Adrenal gland (tissue), 12 donors: ENCODE measurements around the gene IL1F10. TPM values are rescaled to one million over a fixed set of nuclear protein-coding genes. Genes with fewer than 3 reads are reported as not detected.

Experiments used
- DNase-seq, 7 donors: peaks; one replicate each; pipeline ENCODE4 v3.0.0-alpha.2; 2019 to 2020
- H3K27ac ChIP-seq, 5 donors: fragments of 200-600 bp; sonication (generic) in 4 of 5; 1 replicate in 3 of 5; 2 replicates in 2 of 5; pipeline versions ENCODE4 v1.5.1 to v1.8.0; 2016 to 2020; ENCODE audit warnings: mild to moderate bottlenecking in 1 of 5
- H3K27me3 ChIP-seq: fragments of 200-600 bp; 2 replicates; pipeline ENCODE4 v1.8.0; 2021
- H3K36me3 ChIP-seq, 2 donors: fragments of 200-600 bp; replicated peaks in 1 of 2; 1 replicate in 1 of 2; 2 replicates in 1 of 2; pipeline versions ENCODE4 v1.5.1 to v1.8.0; 2018 to 2022
- H3K4me1 ChIP-seq, 2 donors: fragments of 200-600 bp; replicated peaks in 1 of 2; 1 replicate in 1 of 2; 2 replicates in 1 of 2; pipeline versions ENCODE4 v1.5.1 to v1.8.0; 2018 to 2021
- H3K4me3 ChIP-seq, 4 donors: fragments of 200-600 bp; sonication (generic) in 3 of 4; one replicate each; pipeline ENCODE4 v1.5.1; 2016 to 2018
- H3K9me3 ChIP-seq, 3 donors: fragments of 200-600 bp; sonication (generic) in 1 of 3; replicated peaks in 1 of 3; 1 replicate in 2 of 3; 2 replicates in 1 of 3; pipeline versions ENCODE4 v1.5.1 to v1.8.0; 2016 to 2021
- CTCF ChIP-seq, 6 experiments: fragments of 450-650 bp in 4 of 6; fragments of 200-600 bp in 2 of 6; sonication (generic) in 1 of 6; IDR thresholded peaks; 1 replicate in 5 of 6; 2 replicates in 1 of 6; pipeline versions ENCODE4 v1.5.1 to v1.8.0; 2016 to 2021; ENCODE audit warnings: antibody characterized with exemption in 6 of 6, mild to moderate bottlenecking in 2 of 6, moderate library complexity in 1 of 6
- POLR2A ChIP-seq, 2 donors: fragments of 450-650 bp; IDR thresholded peaks; one replicate each; pipeline ENCODE4 v1.6.1; 2017; ENCODE audit warnings: antibody characterized with exemption in 2 of 2, mild to moderate bottlenecking in 2 of 2, moderate library complexity in 1 of 2
- WGBS, 4 donors: extraction: QIAGEN DNeasy Blood & Tissue Kit in 2 of 4; methylation state at CpG; one replicate each; pipeline versions ENCODE4 v1.1.5 to v1.1.7; 2013 to 2017; 5-methylcytosine and 5-hydroxymethylcytosine counted together
- intact Hi-C, 2 donors: fragments of 100-400 bp; cut with DNase I; formaldehyde crosslinking; loops; one replicate each; pipeline versions ENCODE4 v1.14.1 to v1.15.0; 2022 to 2023
- polyA plus RNA-seq, 3 donors: library from polyadenylated mRNA; stranded (reverse); fragments of 200-250 nt in 2 of 3; fragments of 350-450 nt in 1 of 3; fragmentation: Illumina TruSeq in 1 of 3; extraction: RNeasy Lipid Tissue Mini Kit (QIAGEN cat#74804) in 1 of 3; gene quantifications; one replicate each; pipeline ENCODE4 v1.2.3, GENCODE V29; 2013 to 2014
- total RNA-seq, 9 donors: library from RNA; depleted of rRNA in 4 of 9; stranded (reverse); fragments of >200 nt in 4 of 9; fragments of 120-200 nt in 1 of 9; fragmentation: NEBNext Ultra II Directional in 1 of 9; extraction: Animal tissue kit (Norgen Biotek cat#: 25700) in 1 of 9; gene quantifications; one replicate each; pipeline versions ENCODE4 v1.1.0 to v1.2.4, GENCODE V29; 2013 to 2023
- donor health status: healthy with polysubstance abuse.
- donor health status: Bipolar disorder and iron deficiency.
- donor health status: DM: yes; HTN: yes; CAD: no.
- donor health status: DM: no; HTN: no; CAD: no.
- donor health status: DM: no; HTN: no; CAD: no.
- donor health status: DM: yes; HTN: yes; CAD: no.

The IL1F10 gene
- total and polyA plus RNA-seq, 12 donors, result not detected

GRCh38 chr2:113111121-113111520 is 43.4 kb downstream of the IL1F10 start:
- TF ChIP-seq POLR2A (IDR thresholded peaks at IDR 0.05), result no peak
- no peak for TF ChIP-seq CTCF (IDR thresholded peaks at IDR 0.05)
- 71 to 81% (median 79%) methylated on average over 3 of the region's 3 CpGs for WGBS, 4 donors

GRCh38 chr2:113111823-113112287 is 44.1 kb downstream of the IL1F10 start:
- intact Hi-C loops, result no loop called here
- no peak overlapping the region for H3K27ac ChIP-seq
- WGBS, 4 donors, result 67 to 76% (median 70%) methylated on average over 6 of the region's 6 CpGs
- H3K4me1 ChIP-seq, result no peaks in the 10 kb centered on the region
- no peaks in the 10 kb centered on the region for H3K27me3 ChIP-seq
- no peak for TF ChIP-seq POLR2A (IDR thresholded peaks at IDR 0.05)
- TF ChIP-seq CTCF (IDR thresholded peaks at IDR 0.05), result no peak
- no peaks in the 10 kb centered on the region for H3K9me3 ChIP-seq
- DNase-seq, result no peak
- no peaks in the 10 kb centered on the region for H3K36me3 ChIP-seq
- H3K4me3 ChIP-seq, result no peak overlapping the region

More at GRCh38 chr2:113111121-113111520, 43.4 kb downstream of the IL1F10 start:
- Histone ChIP-seq H3K36me3 (no peaks in the 10 kb centered on the region), H3K4me1 (no peaks in the 10 kb centered on the region), H3K4me3 (no peak overlapping the region), H3K27ac (no peak overlapping the region), H3K27me3 (no peaks in the 10 kb centered on the region), H3K9me3 (no peaks in the 10 kb centered on the region)
- intact Hi-C loops, result no loop called here
- no peak for DNase-seq

- no peaks in the 10 kb centered on the region for H3K9me3 ChIP-seq
- H3K4me1 ChIP-seq, result peaks cover 0 to 4% of the 10 kb centered on the region in 2 donors
- intact Hi-C loops, result no loop called here
- DNase-seq, result no peak
- 77 to 85% (median 82%) methylated on average over 8 of the region's 8 CpGs for WGBS, 4 donors
- no peak overlapping the region for H3K4me3 ChIP-seq
- H3K27ac ChIP-seq, result no peak overlapping the region
- no peaks in the 10 kb centered on the region for H3K27me3 ChIP-seq
- H3K36me3 ChIP-seq, result no peaks in the 10 kb centered on the region
- TF ChIP-seq CTCF (IDR thresholded peaks at IDR 0.05), result no peak
These were observed 44.7 kb downstream of the IL1F10 start for GRCh38 chr2:113112441-113112840.

- Histone ChIP-seq H3K9me3 (no peaks in the 10 kb centered on the region), H3K4me1 (peaks cover 0 to 5% of the 10 kb centered on the region in 2 donors), H3K27ac (no peak overlapping the region), H3K36me3 (no peaks in the 10 kb centered on the region), H3K4me3 (no peak overlapping the region), H3K27me3 (no peaks in the 10 kb centered on the region)
- TF ChIP-seq CTCF (IDR thresholded peaks at IDR 0.05) (no peak), POLR2A (IDR thresholded peaks at IDR 0.05) (no peak)
- 73 to 88% (median 78%) methylated on average over 6 of the region's 6 CpGs for WGBS, 4 donors
- intact Hi-C loops, result no loop called here
- DNase-seq, result no peak
These were observed 45.1 kb downstream of the IL1F10 start for GRCh38 chr2:113112871-113113270.
